ENCODE data around the gene HOXB2.

HOXB2 gene

DNA sequence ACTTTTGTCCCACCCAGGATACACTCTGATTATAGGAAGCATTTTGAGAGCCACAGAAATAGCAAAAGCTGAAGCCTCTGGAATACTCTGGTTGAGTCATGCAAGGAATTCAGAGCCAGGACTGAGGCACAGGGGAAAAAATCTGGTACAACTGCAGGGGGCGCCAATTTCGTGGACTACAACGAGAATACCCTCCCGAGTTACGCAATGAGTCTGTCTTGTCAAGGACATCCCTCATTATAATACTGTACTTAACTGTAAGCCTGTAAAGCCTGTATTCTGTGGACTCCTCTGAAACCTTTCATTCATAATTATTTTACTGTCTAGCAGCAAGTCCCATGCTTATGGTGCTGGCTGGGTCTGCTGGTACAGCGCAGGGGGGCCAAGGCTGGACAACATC lies 21.9 kb downstream of the HOXB2 start:
- Histone ChIP-seq H3K27me3 (ENCODE audit: control insufficient read depth, insufficient read depth, low read length) (peaks cover 37% of the 10 kb centered on the region), H3K4me3 (ENCODE audit: low read length) (no peak overlapping the region), H3K4me1 (ENCODE audit: control insufficient read depth, insufficient read depth, low read length) (no peaks in the 10 kb centered on the region), H3K9me3 (ENCODE audit: control insufficient read depth, low read length) (no peaks in the 10 kb centered on the region), H3K36me3 (ENCODE audit: control insufficient read depth, insufficient read depth, low read length) (no peaks in the 10 kb centered on the region), H3K9ac (ENCODE audit: low read length) (no peak overlapping the region)

DNA sequence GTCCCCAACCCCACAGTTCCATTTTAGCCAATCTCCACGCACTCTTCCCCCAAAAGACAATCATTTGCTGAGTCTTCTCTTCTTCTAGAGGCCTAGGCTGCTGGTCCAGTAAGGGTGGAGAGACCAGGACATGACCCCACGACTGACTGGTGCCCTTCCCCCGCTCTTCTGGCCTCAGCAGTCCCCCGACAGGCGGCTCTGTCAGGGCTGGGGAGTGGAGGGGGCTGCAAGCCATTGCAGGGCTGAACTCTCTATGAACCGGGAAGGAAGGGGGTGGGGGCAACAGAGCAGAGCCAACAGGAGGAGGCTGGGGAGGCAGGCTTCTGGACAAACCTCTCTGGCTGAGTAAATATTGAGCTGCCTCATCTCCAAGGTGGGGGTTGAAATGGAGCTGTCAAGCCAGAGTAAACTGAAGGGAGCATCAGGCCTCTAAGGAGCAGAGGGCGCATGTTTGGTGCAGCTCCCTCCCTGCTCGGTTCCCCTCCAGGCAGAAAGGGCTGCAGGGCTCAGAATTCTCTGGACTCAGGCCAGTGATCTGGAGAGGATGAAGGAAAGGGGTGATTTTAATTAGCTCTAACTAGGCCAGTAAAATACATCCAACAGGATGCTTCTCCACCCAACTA lies 22.8 kb downstream of the HOXB2 start:
- no peaks in the 10 kb centered on the region for H3K4me1 ChIP-seq (ENCODE audit: control insufficient read depth, insufficient read depth, low read length)
- H3K36me3 ChIP-seq (ENCODE audit: control insufficient read depth, insufficient read depth, low read length): no peaks in the 10 kb centered on the region
- H3K4me3 ChIP-seq (ENCODE audit: low read length): no peak overlapping the region
- H3K9ac ChIP-seq (ENCODE audit: low read length): no peak overlapping the region
- peaks cover 40% of the 10 kb centered on the region for H3K27me3 ChIP-seq (ENCODE audit: control insufficient read depth, insufficient read depth, low read length)
- no peaks in the 10 kb centered on the region for H3K9me3 ChIP-seq (ENCODE audit: control insufficient read depth, low read length)

DNA sequence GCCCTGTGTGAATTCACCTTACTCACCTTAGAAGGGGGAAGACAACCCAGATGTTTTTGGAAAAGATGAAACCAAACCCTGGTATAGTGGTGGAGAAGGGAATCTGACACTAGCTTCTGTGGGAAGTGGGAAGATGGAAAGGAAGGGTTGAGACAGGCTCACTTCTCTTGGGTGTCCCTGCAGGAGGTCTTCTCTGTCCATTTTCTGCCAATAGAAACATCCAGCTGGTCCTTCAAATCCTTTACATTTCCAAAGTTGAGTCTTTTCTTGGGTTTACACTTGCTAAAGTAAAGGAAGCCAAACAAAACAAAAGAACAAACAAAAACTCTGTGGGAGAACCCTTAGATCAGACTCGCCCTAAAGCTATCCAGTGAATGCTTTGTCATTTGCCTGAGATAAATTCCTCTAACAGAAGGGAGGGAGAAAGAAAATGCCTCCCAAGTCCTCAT lies 24.3 kb downstream of the HOXB2 start:
- Histone ChIP-seq H3K4me3 (ENCODE audit: low read length) (no peak overlapping the region), H3K36me3 (ENCODE audit: control insufficient read depth, insufficient read depth, low read length) (no peaks in the 10 kb centered on the region), H3K27me3 (ENCODE audit: control insufficient read depth, insufficient read depth, low read length) (peaks cover 35% of the 10 kb centered on the region), H3K9ac (ENCODE audit: low read length) (no peak overlapping the region), H3K4me1 (ENCODE audit: control insufficient read depth, insufficient read depth, low read length) (no peaks in the 10 kb centered on the region), H3K9me3 (ENCODE audit: control insufficient read depth, low read length) (no peaks in the 10 kb centered on the region)

DNA sequence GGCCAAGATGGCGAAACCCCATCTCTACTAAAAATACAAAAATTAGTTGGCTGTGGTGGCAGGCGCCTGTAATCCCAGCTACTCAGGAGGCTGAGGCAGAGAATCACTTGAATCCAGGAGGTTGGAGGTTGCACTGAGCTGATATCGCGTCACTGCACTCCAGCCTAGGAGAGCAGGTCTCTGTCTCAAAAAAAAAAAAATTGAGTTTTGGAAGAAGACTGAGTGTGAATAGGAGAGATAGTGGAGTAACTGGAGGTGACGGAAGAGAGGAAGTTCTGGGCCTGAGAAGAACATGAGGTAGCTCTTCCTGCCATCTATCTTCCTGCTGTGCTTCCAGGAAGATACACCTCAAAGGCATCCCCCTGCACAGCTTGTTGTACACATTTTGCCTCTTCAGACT lies 25.5 kb downstream of the HOXB2 start:
- no peaks in the 10 kb centered on the region for H3K4me1 ChIP-seq (ENCODE audit: control insufficient read depth, insufficient read depth, low read length)
- H3K4me3 ChIP-seq (ENCODE audit: low read length): no peak overlapping the region
- no peaks in the 10 kb centered on the region for H3K36me3 ChIP-seq (ENCODE audit: control insufficient read depth, insufficient read depth, low read length)
- no peak overlapping the region for H3K9ac ChIP-seq (ENCODE audit: low read length)
- no peaks in the 10 kb centered on the region for H3K9me3 ChIP-seq (ENCODE audit: control insufficient read depth, low read length)
- H3K27me3 ChIP-seq (ENCODE audit: control insufficient read depth, insufficient read depth, low read length): peaks cover 45% of the 10 kb centered on the region

DNA sequence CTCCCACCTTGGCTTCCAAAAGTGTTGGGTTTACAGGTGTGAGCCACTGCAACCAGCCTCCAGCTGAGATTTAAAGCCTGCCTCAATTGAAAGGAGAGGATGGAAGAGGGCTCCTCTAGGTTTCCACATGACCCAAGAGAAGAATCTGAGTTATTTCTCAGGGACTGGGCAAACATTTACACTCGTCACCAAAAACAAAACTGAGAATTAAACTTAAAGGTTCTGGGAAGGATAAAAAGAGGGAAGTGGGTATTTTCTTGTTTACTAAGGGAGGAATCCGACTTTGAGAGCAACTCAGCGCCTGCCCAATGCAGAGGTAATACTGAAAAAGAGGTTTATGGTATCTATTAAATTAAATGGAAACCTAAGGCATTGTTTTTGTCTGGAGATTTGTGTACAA lies 27.4 kb downstream of the HOXB2 start:
- Histone ChIP-seq H3K27me3 (ENCODE audit: control insufficient read depth, insufficient read depth, low read length) (peaks cover 55% of the 10 kb centered on the region), H3K9me3 (ENCODE audit: control insufficient read depth, low read length) (no peaks in the 10 kb centered on the region), H3K36me3 (ENCODE audit: control insufficient read depth, insufficient read depth, low read length) (no peaks in the 10 kb centered on the region), H3K4me3 (ENCODE audit: low read length) (no peak overlapping the region), H3K4me1 (ENCODE audit: control insufficient read depth, insufficient read depth, low read length) (no peaks in the 10 kb centered on the region), H3K9ac (ENCODE audit: low read length) (no peak overlapping the region)

DNA sequence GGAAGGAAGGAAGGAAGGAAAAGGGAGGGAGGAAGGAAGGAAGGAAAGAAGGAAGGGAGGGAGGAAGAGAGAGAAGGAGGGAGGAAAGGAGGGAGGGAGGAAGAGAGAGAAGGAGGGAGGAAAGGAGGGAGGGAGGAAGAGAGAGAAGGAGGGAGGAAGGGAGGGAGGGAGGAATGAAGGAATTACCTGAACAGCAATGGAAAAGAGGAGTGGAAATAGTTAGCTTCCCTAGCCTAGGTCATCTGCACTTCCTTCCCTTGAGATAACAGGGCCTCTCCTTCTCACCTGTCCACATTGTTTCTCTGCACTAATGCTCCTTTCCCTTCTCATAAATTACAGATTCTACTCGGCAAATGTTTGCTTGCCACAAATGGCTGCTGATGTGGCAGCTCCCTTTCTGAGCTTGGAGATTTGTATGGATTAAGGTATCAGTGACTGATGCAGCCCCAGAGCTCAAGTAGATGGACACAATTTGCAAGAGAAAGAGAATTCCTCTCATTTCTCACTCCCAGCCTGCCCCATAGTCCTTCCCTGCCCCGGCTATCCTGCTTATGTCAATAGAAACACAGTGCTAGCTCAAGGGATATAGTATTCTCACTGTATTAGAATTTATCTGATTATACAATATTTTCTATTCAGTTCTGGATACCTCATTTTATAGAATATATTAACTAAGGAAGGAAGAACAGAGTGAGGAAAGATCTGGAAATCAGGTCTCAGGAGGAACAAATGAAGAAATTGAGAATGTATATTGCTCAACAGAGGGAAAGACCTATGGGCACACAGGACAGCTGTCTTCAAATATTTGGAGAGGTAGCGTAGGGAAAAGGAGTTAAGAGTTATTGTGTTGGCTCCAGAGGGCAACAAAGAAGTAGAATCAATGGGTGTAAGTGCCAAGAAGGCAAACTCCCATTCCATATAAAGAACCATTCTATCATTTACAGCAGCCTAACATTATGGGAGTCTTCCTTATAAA lies 28.7 kb downstream of the HOXB2 start:
- H3K9ac ChIP-seq (ENCODE audit: low read length): no peak overlapping the region
- no peaks in the 10 kb centered on the region for H3K4me1 ChIP-seq (ENCODE audit: control insufficient read depth, insufficient read depth, low read length)
- no peak overlapping the region for H3K4me3 ChIP-seq (ENCODE audit: low read length)
- peaks cover 49% of the 10 kb centered on the region for H3K27me3 ChIP-seq (ENCODE audit: control insufficient read depth, insufficient read depth, low read length)
- H3K9me3 ChIP-seq (ENCODE audit: control insufficient read depth, low read length): no peaks in the 10 kb centered on the region
- H3K36me3 ChIP-seq (ENCODE audit: control insufficient read depth, insufficient read depth, low read length): no peaks in the 10 kb centered on the region

DNA sequence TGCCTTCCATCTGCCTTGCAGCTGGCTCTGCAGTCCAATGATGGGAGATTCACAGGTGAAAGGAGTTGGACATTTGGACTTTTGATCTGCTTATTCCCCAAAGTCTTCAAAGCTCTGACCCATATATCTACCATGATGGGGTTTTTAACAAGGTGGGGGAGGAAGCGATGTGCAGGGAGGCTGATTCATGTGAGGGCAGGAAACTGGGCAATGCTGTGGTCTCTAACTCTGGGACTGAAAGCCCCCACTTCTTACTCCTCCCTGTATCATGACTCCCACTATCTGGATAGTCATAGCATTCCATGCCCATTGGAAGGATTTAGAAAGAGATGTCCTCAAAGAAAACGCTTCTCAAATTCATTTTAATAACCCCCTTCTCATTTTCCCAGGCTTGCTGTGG lies 30.4 kb downstream of the HOXB2 start:
- no peak overlapping the region for H3K4me3 ChIP-seq (ENCODE audit: low read length)
- no peak overlapping the region for H3K9ac ChIP-seq (ENCODE audit: low read length)
- no peaks in the 10 kb centered on the region for H3K36me3 ChIP-seq (ENCODE audit: control insufficient read depth, insufficient read depth, low read length)
- H3K27me3 ChIP-seq (ENCODE audit: control insufficient read depth, insufficient read depth, low read length): peaks cover 49% of the 10 kb centered on the region
- no peaks in the 10 kb centered on the region for H3K4me1 ChIP-seq (ENCODE audit: control insufficient read depth, insufficient read depth, low read length)
- H3K9me3 ChIP-seq (ENCODE audit: control insufficient read depth, low read length): no peaks in the 10 kb centered on the region

DNA sequence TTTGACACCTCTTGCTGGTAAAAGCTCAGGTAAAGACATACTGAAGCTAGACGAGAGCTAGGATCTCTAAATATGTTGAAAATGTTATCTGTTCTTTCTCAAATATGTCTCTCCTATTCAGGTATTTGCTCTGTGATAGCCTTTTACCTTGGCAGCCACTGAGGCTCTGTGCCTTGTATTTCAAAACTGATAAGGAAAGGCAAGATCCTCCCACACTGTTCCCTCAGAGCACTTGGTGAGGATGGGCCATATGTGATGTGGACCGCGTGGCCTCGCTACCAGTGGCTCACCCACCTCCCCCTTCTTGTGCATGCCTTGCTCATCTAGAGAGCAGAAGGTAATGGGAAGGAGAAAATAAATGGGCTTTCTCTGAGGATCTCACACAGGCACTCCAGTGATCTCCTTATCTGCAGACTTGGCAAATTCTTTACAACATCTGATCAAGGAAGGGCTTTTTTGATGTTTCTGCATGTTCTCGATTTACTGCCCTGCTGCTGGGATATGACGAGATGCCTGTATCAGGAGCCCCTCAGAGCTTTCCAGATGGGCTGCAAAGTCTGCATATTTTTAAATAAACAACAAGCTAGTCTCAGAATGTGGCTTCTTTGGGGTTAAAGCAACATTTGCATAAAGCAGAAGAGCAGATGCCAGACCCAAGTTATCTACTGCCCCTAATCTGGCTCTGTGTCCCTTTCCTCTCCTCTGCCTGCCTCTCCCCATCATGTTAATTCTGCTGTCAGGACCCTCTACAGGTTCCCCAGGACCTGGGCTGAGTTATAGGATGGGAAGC lies 31.0 kb downstream of the HOXB2 start:
- Histone ChIP-seq H3K36me3 (ENCODE audit: control insufficient read depth, insufficient read depth, low read length) (no peaks in the 10 kb centered on the region), H3K27me3 (ENCODE audit: control insufficient read depth, insufficient read depth, low read length) (peaks cover 49% of the 10 kb centered on the region), H3K9me3 (ENCODE audit: control insufficient read depth, low read length) (no peaks in the 10 kb centered on the region), H3K4me1 (ENCODE audit: control insufficient read depth, insufficient read depth, low read length) (no peaks in the 10 kb centered on the region), H3K9ac (ENCODE audit: low read length) (no peak overlapping the region), H3K4me3 (ENCODE audit: low read length) (no peak overlapping the region)

DNA sequence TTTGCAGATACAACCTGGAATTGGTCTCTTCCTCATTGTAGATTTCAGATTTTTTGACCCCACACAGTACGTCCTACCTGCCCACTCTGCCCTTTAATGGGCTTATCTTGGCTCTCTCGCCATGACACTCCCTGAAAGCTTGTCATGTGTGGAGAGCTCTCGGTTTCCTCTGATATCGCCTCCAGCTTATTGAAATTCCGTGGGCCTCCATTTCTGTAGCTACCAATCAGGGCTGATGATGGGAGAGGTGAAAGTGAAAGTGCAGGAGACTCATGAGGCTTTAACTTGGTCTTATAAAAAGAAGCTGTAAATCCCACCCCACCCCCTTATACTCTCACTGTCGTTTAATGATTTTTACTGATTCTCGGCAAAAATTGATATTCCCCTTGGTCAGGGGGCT lies 31.8 kb downstream of the HOXB2 start:
- no peaks in the 10 kb centered on the region for H3K36me3 ChIP-seq (ENCODE audit: control insufficient read depth, insufficient read depth, low read length)
- no peak overlapping the region for H3K4me3 ChIP-seq (ENCODE audit: low read length)
- no peak overlapping the region for H3K9ac ChIP-seq (ENCODE audit: low read length)
- H3K9me3 ChIP-seq (ENCODE audit: control insufficient read depth, low read length): no peaks in the 10 kb centered on the region
- H3K27me3 ChIP-seq (ENCODE audit: control insufficient read depth, insufficient read depth, low read length): peaks cover 48% of the 10 kb centered on the region
- H3K4me1 ChIP-seq (ENCODE audit: control insufficient read depth, insufficient read depth, low read length): no peaks in the 10 kb centered on the region

DNA sequence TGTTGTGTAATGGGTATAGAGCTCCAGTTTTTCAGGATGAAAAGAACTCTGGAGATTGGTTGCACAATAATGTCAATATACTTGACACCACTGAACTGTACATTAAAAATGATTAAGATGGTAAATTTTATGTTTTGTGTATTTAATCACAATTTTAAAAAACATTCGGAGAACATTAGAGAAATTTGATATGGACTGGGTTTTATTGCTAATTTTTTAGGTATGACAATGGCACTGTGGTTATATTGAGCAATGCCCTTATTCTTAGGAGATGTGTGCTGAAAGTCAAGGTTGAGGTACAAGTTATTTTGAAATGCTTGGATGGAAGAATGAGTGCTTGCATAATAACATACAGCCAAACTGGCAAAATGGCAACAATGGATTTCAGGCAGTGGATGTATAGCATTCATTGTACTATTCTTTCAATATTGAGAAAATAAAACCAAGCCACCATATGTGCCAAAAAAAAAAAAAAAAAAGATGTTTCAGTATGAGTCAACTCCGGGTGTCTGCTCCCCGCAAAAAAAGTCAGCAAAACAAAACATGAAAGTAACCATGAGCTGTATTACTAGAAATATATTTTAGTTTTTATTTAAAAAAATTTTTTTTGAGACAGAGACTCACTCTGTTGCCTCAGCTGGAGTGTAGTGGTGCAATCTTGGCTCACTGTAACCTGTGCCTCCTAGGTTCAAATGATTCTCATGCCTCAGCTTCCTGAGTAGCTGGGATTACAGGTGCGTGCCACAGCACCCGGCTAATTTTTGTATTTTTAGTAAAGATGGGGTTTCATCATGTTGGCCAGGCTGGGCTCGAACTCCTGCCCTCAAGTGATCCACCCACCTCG lies 33.9 kb downstream of the HOXB2 start:
- no peak overlapping the region for H3K9ac ChIP-seq (ENCODE audit: low read length)
- H3K4me3 ChIP-seq (ENCODE audit: low read length): no peak overlapping the region
- H3K27me3 ChIP-seq (ENCODE audit: control insufficient read depth, insufficient read depth, low read length): peaks cover 38% of the 10 kb centered on the region
- H3K36me3 ChIP-seq (ENCODE audit: control insufficient read depth, insufficient read depth, low read length): no peaks in the 10 kb centered on the region
- no peaks in the 10 kb centered on the region for H3K4me1 ChIP-seq (ENCODE audit: control insufficient read depth, insufficient read depth, low read length)
- H3K9me3 ChIP-seq (ENCODE audit: control insufficient read depth, low read length): no peaks in the 10 kb centered on the region

DNA sequence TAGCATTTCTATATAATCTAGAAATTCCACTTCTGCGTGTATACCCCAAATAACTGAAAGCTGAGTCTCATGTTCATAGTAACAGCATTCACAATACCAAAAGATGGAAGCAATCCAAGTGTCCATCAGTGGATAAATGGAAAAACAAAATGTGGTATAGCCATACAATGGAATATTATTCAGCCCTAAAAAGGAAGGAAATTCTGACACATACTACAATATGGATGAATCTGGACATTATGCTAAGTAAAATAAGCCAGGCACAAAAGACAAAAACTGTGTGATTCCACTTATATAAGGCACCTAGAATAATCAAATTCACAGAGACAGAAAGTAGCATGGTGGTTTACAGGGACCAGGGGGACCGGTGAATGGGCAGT lies 34.5 kb downstream of the HOXB2 start:
- Histone ChIP-seq H3K4me1 (ENCODE audit: control insufficient read depth, insufficient read depth, low read length) (no peaks in the 10 kb centered on the region), H3K9ac (ENCODE audit: low read length) (no peak overlapping the region), H3K27me3 (ENCODE audit: control insufficient read depth, insufficient read depth, low read length) (peaks cover 35% of the 10 kb centered on the region), H3K9me3 (ENCODE audit: control insufficient read depth, low read length) (no peaks in the 10 kb centered on the region), H3K4me3 (ENCODE audit: low read length) (no peak overlapping the region), H3K36me3 (ENCODE audit: control insufficient read depth, insufficient read depth, low read length) (no peaks in the 10 kb centered on the region)

Measured in mucosa of stomach (tissue), 1 donor.